Measurements from ENCODE around the gene DDX41.

DDX41 gene

DNA sequence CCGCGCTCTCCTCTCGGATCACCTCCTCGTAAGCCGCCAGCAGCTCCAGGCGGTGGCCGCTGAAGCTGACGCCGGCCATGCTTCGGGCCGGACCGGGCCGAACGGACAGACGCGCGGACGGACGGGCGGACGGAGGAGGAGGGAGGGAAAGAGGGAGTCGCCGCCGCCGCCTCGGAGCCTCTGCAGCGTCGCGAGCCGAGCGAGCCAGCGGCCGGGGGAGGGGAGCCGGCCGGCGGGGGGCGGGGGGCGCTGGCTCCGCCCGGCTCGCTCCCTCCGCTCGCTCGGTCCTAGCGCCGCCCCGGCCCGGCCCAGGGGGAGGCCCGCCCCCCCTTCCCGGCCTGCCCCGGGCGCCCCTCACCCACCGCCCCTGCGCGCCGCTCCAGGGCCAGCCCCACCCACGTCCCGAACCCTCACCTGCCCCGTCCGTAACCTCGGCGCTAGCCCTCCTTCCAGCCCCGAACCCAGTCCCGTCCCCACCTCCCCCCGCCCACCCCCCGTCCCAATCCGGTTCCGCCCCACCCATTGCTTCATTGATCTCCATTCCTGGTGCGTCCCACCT lies 43.2 kb downstream of the DDX41 start, which contains the start of gene DBN1:
TSS of gene DBN1 (minus strand) at position 192 of the 559 bp plus-strand sequence. CDS start at position 79, 113 bp downstream.
- TF ChIP-seq, protein P1, sequence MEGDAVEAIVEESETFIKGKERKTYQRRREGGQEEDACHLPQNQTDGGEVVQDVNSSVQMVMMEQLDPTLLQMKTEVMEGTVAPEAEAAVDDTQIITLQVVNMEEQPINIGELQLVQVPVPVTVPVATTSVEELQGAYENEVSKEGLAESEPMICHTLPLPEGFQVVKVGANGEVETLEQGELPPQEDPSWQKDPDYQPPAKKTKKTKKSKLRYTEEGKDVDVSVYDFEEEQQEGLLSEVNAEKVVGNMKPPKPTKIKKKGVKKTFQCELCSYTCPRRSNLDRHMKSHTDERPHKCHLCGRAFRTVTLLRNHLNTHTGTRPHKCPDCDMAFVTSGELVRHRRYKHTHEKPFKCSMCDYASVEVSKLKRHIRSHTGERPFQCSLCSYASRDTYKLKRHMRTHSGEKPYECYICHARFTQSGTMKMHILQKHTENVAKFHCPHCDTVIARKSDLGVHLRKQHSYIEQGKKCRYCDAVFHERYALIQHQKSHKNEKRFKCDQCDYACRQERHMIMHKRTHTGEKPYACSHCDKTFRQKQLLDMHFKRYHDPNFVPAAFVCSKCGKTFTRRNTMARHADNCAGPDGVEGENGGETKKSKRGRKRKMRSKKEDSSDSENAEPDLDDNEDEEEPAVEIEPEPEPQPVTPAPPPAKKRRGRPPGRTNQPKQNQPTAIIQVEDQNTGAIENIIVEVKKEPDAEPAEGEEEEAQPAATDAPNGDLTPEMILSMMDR (IDR thresholded peaks at IDR 0.05; ENCODE audit: extremely low read depth, missing control alignments), result no peak
- DNase-seq (ENCODE audit: low spot score), result peak; percentile 95

DNA sequence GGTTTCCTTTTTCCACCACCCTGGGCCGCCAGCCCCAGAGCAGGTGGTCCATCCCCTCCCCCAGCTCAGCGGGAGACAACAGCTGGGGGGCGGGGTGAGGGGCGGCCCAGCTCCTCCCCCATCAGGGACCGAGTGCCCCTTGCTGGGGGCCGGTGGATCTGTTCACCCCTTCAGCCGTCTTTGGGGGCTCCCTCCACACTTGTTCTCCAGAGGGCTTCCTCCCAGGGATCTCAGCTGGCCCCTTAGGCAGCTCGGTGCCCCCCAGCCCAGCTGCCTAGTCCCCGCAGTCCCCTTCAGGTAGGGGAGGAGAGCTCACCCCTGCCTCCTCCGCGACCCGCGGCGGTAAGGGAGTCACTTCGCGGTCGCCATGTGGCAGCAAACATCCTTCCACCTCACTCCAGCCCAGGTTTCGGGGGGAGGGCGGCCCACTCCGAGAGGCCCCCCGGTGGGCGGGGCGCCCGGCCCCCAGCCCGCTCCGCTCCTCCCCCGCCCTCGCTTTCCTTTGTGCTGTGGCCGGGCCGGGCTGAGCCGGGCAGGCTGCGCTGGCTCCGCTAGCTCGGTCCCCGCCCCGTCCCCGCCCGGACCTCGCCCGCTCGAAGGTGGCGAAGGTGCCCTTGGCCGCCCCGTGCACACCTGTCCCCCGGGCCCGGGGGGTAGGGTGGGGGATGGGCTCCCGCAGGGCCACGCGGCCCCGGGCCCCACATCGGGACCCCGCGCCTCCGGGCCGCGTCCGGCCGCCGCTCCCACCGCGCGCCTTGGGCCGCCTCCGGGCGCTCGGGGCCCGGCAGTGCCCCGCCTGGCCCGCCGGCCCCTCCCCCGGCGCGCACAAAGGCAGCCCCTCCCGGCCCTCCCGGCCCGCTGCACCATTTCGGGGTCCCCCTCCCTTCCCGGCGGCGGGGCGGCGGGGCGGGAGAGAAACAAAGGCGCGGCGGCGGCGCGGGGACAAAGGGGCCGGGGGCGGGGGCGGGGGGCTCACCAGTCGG lies 44.0 kb downstream of the DDX41 start:
- peak; percentile 94 for DNase-seq (ENCODE audit: low spot score)
- TF ChIP-seq, protein P1 (IDR thresholded peaks at IDR 0.05; ENCODE audit: extremely low read depth, missing control alignments), result no peak

DNA sequence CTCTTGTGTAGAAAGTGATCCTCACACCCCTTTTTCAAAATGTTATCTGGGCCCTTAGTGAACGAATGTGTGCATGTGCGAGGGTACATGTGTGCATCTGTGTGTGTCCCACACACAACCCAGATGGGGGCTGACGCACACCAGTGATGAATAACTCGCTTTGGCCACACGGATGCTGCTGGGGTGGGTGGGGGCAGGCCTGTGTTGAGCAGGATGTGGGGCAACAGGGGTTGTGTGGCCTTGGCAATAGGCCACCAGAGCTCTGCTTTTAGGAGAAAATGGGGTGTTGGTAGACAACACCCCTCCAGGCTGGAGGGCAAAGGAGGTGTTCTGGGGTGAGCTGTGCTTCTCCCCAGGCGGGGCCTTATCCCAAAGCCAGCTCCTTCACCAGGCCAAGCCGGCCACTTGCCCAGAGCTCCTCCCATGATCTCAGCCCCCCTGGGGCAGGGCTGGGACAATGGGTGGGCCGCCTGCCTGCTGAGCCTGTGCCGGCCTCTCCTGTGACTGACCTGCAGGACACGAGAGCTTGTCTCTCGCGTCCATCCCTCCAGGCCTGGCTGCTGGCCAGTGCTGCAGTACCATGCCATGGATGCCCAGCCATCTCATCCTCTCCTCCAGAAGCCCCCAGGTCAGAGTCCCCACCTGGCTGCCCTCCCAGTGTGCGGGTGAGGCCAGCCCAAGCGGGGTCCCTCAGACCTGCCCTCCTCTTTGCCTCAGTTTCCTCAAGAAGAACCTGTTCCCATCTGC lies 45.0 kb downstream of the DDX41 start:
- DNase-seq (ENCODE audit: low spot score), result no peak

DNA sequence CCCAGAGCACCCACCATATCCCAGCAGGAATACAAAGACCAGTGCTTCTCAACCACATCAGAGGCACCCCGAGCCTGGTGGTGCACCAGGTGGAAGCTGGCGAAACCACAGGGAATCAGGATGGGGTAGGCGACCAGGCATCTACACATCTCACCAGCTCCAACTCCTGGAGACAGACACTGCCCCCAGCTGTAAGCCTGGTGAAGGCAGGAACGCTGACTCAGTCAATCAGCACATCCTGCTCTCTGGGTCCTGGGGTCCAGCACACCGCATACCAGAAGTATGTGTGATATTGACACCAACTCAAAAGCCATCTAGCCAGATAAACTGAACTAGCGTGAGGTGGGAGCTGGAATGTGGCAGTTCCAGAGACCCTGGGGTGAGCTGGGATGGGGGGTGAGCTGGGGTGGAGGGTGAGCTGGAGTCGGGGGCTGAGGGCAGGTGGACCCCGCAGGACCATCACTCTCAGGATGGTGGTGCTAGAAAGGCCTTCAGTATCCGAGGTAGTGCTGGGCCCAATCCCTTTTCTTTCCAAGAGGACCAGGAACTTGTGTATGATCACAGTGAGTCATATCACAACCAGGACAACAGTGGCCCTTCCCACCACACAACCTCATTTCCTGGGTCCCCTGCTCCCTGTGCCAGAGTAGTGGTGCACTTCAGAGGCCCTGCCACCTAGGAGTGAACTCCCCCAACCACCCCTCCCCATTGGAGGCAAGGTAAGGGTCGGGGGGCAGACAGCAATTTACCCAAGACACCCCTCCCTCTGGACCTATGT lies 45.8 kb downstream of the DDX41 start:
- TF ChIP-seq, protein P1 (IDR thresholded peaks at IDR 0.05; ENCODE audit: extremely low read depth, missing control alignments), result no peak
- no peak for DNase-seq (ENCODE audit: low spot score)

More for the DNA sequence above, 45.0 kb downstream of the DDX41 start:
- TF ChIP-seq, protein P1 (IDR thresholded peaks at IDR 0.05; ENCODE audit: extremely low read depth, missing control alignments), result no peak

DNA sequence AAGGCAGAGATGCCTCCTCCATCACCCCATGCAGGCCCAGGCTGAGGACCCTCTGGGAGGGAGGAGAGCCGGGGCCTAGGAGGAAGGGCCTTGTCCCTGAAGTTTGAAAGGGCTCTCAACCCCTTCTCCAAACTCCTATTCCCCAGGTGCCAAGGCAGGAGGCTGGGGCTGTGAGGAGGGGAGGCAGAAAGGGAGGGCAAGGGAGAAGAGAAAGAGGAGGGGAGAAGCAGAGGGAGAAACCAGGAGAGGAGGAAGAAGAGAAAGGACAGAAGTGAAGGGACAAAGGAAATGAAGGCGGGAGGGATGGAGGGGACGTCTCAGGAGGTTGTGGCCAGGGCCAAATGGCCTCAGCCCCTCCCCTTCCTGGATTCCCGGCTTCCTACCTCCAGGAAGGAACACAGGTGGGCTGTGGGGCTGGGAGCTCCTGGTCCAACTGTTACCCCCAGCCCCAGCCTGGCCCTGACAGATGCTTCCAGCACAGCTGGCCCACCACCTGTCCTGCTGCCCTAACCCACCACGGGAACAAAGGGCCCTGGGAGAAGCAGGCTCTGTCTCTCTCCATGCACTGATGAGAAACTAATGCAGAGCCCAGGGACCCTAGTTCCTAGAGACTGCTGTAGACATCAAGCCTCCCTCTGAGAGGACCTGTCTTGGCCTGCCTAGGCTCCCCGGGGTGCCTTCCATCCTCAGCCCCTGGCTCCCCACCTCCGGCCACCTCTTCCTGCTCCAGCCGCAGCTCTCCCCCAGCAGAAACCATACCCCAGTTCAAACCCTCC lies 46.8 kb downstream of the DDX41 start:
- DNase-seq (ENCODE audit: low spot score), result no peak
- TF ChIP-seq, protein P1 (IDR thresholded peaks at IDR 0.05; ENCODE audit: extremely low read depth, missing control alignments), result no peak
